HepG2 (cell line): ENCODE data around the gene THADA. TPM values are rescaled to one million over a fixed set of nuclear protein-coding genes. Genes with fewer than 3 reads are reported as not detected.

ENCODE experiments used
- ARID4A ChIP-seq: sonication (generic); formaldehyde crosslinking; IDR thresholded peaks from 2 replicates; pipeline ENCODE4 v1.5.0; 2020; ENCODE audit warnings: mild to moderate bottlenecking, missing genetic modification reagents, borderline replicate concordance
- ATF2 ChIP-seq: sonication (generic); formaldehyde crosslinking; IDR thresholded peaks from 2 replicates; pipeline ENCODE4 v1.4.0; 2020; ENCODE audit warnings: missing genetic modification reagents
- BCL3 ChIP-seq: sonication (generic); formaldehyde crosslinking; IDR thresholded peaks from 2 replicates; pipeline ENCODE4 v1.5.1; 2020; ENCODE audit warnings: mild to moderate bottlenecking, missing genetic modification reagents, moderate library complexity
- BCL6 ChIP-seq: IDR thresholded peaks from 2 replicates; pipeline ENCODE4 v1.6.1; 2016; ENCODE audit warnings: missing genetic modification reagents, missing compliant biosample characterization
- DDIT3 ChIP-seq: sonication (generic); formaldehyde crosslinking; IDR thresholded peaks from 2 replicates; pipeline ENCODE4 v1.4.0; 2020; ENCODE audit warnings: mild to moderate bottlenecking, missing genetic modification reagents
- FOXA3 ChIP-seq: IDR thresholded peaks from 2 replicates; pipeline ENCODE4 v1.6.1; 2016; ENCODE audit warnings: missing genetic modification reagents, missing compliant biosample characterization
- HDAC1 ChIP-seq: sonication (generic); formaldehyde crosslinking; IDR thresholded peaks from 2 replicates; pipeline ENCODE4 v1.5.1; 2020; ENCODE audit warnings: mild to moderate bottlenecking, missing genetic modification reagents
- SP1 ChIP-seq, 2 experiments: fragments of 450-650 bp in 1 of 2; sonication (generic) in 1 of 2; formaldehyde crosslinking in 1 of 2; IDR thresholded peaks; 2 replicates each; pipeline versions ENCODE4 v1.4.0 to v1.6.1; 2016 to 2020; ENCODE audit warnings: missing genetic modification reagents in 1 of 2
- STAG1 ChIP-seq: sonication (generic); formaldehyde crosslinking; IDR thresholded peaks from 2 replicates; pipeline ENCODE4 v1.4.0; 2020; ENCODE audit warnings: missing genetic modification reagents
- TBX2 ChIP-seq: sonication (generic); formaldehyde crosslinking; IDR thresholded peaks from 2 replicates; pipeline ENCODE4 v1.5.0; 2020; ENCODE audit warnings: missing genetic modification reagents, mild to moderate bottlenecking, borderline replicate concordance
- TCF7 ChIP-seq: sonication (generic); IDR thresholded peaks from 2 replicates; pipeline ENCODE4 v1.6.1; 2016; ENCODE audit warnings: antibody characterized with exemption, low read depth
- UBTF ChIP-seq: sonication (generic); formaldehyde crosslinking; IDR thresholded peaks from 2 replicates; pipeline ENCODE4 v1.4.0; 2020; ENCODE audit warnings: mild to moderate bottlenecking, missing genetic modification reagents
- ZBTB1 ChIP-seq: sonication (generic); formaldehyde crosslinking; IDR thresholded peaks from 2 replicates; pipeline ENCODE4 v1.4.0; 2020; ENCODE audit warnings: missing genetic modification reagents, borderline replicate concordance
- ZBTB7A ChIP-seq: sonication (generic); formaldehyde crosslinking; IDR thresholded peaks from 2 replicates; pipeline ENCODE4 v1.8.0; 2022; ENCODE audit warnings: mild to moderate bottlenecking, missing genetic modification reagents
- ZNF124 ChIP-seq: sonication (generic); formaldehyde crosslinking; IDR thresholded peaks from 2 replicates; pipeline ENCODE4 v1.4.0; 2020; ENCODE audit warnings: missing genetic modification reagents
- ZNF263 ChIP-seq: sonication (generic); formaldehyde crosslinking; IDR thresholded peaks from 2 replicates; pipeline ENCODE4 v1.4.0; 2020; ENCODE audit warnings: missing genetic modification reagents
- ZNF614 ChIP-seq: IDR thresholded peaks from 2 replicates; pipeline ENCODE4 v1.6.1; 2018; ENCODE audit warnings: missing biosample characterization, missing genetic modification reagents, inconsistent platforms, borderline replicate concordance
- ZNF639 ChIP-seq: conservative IDR thresholded peaks from 2 replicates; pipeline ENCODE4 v1.6.1; 2018; ENCODE audit warnings: missing genetic modification reagents
- ZNF879 ChIP-seq: sonication (generic); formaldehyde crosslinking; IDR thresholded peaks from 2 replicates; pipeline ENCODE4 v1.8.1; 2023; ENCODE audit warnings: missing genetic modification reagents
- polyA plus RNA-seq, 8 experiments: library from polyadenylated mRNA; depleted of rRNA in 3 of 8; stranded (reverse) in 7 of 8; unstranded in 1 of 8; fragments of >200 nt; fragmentation: Illumina TruSeq in 4 of 8; extraction: Trizol in 4 of 8; gene quantifications; 2 replicates each; pipeline versions ENCODE4 v1.2.1 to v1.2.3, GENCODE V29; 2011 to 2016; ENCODE audit warnings: low read depth in 4 of 8, missing spikeins in 1 of 8, mixed read lengths in 1 of 8; ENCODE audit not compliant: insufficient read depth in 1 of 8
- total RNA-seq, 5 experiments: library from RNA; depleted of rRNA; stranded (reverse); fragments of >200 nt; fragmentation: Illumina TruSeq; extraction: Trizol; gene quantifications; 2 replicates each; pipeline ENCODE4 v1.2.3, GENCODE V29; 2016; ENCODE audit warnings: low read depth in 1 of 5

Gene THADA
- total and polyA plus RNA-seq, 2 of the 13 experiments (the other 11 are each of a cell fraction or from before 2014, with no cell fraction given) = 12.7 to 21.7 TPM

GRCh38 chr2:43184339-43184895 lies 411.4 kb downstream of the THADA start (continued):
- peak; percentile 50; the same call in 1 of the 2 replicates for TF ChIP-seq ARID4A (CRISPR knock-in tag)
- peak; percentile 97 for TF ChIP-seq ZNF614 (CRISPR knock-in tag)
- TF ChIP-seq ZNF263 (CRISPR knock-in tag) = peak; percentile 46; the same call in 1 of the 2 replicates
- TF ChIP-seq DDIT3 (CRISPR knock-in tag) = no peak
- TF ChIP-seq TCF7 = peak; percentile 37; the same call in 1 of the 2 replicates
- TF ChIP-seq ZBTB7A (CRISPR knock-in tag) = peak; percentile 96
- no peak for TF ChIP-seq SP1 (IDR thresholded peaks at IDR 0.05)
- 0 out of 2 replicates have a peak, but pooled peaks have one; percentile 18 for TF ChIP-seq SP1 (CRISPR knock-in tag; IDR thresholded peaks at IDR 0.05)
- TF ChIP-seq ATF2 = peak; percentile 71; the same call in 1 of the 2 replicates
- 0 out of 2 replicates have a peak, but pooled peaks have one; percentile 85 for TF ChIP-seq BCL3 (CRISPR knock-in tag)
- no peak for TF ChIP-seq ZNF879 (CRISPR knock-in tag)
- peak; percentile 72; the same call in 1 of the 2 replicates for TF ChIP-seq ZNF124 (CRISPR knock-in tag)
- TF ChIP-seq UBTF (CRISPR knock-in tag) = peak; percentile 68
- peak; percentile 96 for TF ChIP-seq BCL6 (CRISPR knock-in tag)
- no peak for TF ChIP-seq ZBTB1
- peak; percentile 96 for TF ChIP-seq HDAC1 (CRISPR knock-in tag)
- TF ChIP-seq STAG1 (CRISPR knock-in tag) = peak; percentile 47
- TF ChIP-seq FOXA3 = peak; percentile 84
- peak; percentile 95 for TF ChIP-seq TBX2 (CRISPR knock-in tag)
- no peak for TF ChIP-seq ZNF639 (CRISPR knock-in tag)
